ENCODE measurements around the gene PAIP1.
A peak's percentile ranks its signal among the peaks of the same experiment; 100 is the strongest.
"Not testable (repeated sequence)": the region's sequence is repeated elsewhere in the genome, so short reads cannot be mapped to it uniquely, and the experiment has no call there.

PAIP1 gene

GRCh38 chr5:43556857-43557542, at the start of gene PAIP1:
TSS of gene PAIP1 (minus strand) at chr5:43557077. CDS start at chr5:43556846, 231 bp downstream.
- DNase-seq (ENCODE audit: extremely low spot score, insufficient read length, low read depth) (peak; percentile 71), FAIRE-seq (no peak)

- FAIRE-seq (no peak), DNase-seq (ENCODE audit: extremely low spot score, insufficient read length, low read depth) (no peak)
Measured at GRCh38 chr5:43606351-43606750, 49.5 kb upstream of the PAIP1 start.

DNA sequence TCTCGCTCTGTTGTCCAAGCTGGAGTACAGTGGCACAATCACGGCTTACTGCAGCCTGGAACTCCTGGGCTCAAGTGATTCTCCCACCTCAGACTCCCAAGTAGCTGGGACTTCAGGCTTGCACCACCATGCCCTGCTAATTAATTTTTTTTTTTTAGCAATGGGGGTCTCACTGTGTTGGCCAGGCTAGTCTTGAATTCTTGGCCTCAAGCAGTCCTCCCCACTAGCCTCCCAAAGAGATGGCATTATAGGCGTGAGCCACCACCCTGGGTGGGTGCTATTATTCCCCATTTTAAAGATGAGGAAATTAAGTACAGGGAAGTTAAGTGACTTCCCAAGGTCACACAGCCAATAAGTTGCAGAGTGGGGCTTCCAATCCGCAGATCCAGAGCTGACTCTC, 47.8 kb upstream of the PAIP1 start:
- FAIRE-seq (no peak), DNase-seq (ENCODE audit: extremely low spot score, insufficient read length, low read depth) (no peak)

- DNase-seq (ENCODE audit: extremely low spot score, insufficient read length, low read depth) (peak; percentile 32), FAIRE-seq (no peak)
Measured at GRCh38 chr5:43603344-43604217, 46.7 kb upstream of the PAIP1 start.

GRCh38 chr5:43602461-43603343, 45.8 kb upstream of the PAIP1 start, which contains the start of gene NNT:
TSS of gene NNT (plus strand) at chr5:43603180. CDS start at chr5:43609196, 6,016 bp downstream.
- DNase-seq (ENCODE audit: extremely low spot score, insufficient read length, low read depth) = peak; percentile 50

GRCh38 chr5:43601454-43602260, 44.8 kb upstream of the PAIP1 start:
- DNase-seq (ENCODE audit: extremely low spot score, insufficient read length, low read depth) = no peak
- peak; percentile 56 for FAIRE-seq

More at GRCh38 chr5:43602461-43603343, 45.8 kb upstream of the PAIP1 start, which contains the start of gene NNT:
- FAIRE-seq = peak; percentile 65

DNA sequence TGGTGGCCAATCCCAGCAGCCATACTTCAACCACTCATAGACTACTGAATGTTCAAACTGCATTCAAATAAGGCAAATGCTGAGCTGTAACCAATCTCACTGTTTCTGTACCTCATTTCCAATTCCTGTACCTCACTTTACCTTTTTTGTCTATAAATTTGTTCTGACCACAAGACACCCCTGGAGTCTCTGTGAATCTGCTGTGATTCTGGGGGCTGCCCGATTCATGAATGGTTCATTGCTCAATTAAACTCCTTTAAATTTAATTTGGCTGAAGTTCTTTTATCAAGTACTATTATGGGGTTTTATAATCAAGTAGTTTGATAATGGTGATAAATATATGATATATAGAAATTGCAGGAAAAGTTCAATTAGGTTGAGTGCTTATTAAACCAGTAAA, 42.0 kb upstream of the PAIP1 start:
- not testable (repeated sequence) for DNase-seq (ENCODE audit: extremely low spot score, insufficient read length, low read depth); FAIRE-seq

DNA sequence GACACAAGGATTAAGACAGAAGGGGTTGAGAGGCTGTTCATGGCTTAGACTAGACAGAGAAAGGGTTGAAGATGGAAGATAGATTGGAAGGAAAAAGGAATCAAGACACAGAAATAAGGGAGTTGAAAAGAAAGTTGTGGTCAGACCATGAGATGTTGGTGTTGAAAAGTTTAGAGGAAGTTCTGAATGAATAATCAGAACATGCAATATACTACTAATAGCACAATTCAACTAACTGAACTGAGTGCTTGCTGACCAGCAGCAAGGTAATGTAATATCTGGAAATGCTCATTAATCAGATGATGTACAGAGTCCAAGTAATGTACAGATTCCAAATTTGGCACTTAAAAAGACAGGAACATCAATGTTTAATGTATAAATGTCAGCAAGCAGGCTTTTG, 35.5 kb upstream of the PAIP1 start:
- FAIRE-seq = no peak
- no peak for DNase-seq (ENCODE audit: extremely low spot score, insufficient read length, low read depth)

DNA sequence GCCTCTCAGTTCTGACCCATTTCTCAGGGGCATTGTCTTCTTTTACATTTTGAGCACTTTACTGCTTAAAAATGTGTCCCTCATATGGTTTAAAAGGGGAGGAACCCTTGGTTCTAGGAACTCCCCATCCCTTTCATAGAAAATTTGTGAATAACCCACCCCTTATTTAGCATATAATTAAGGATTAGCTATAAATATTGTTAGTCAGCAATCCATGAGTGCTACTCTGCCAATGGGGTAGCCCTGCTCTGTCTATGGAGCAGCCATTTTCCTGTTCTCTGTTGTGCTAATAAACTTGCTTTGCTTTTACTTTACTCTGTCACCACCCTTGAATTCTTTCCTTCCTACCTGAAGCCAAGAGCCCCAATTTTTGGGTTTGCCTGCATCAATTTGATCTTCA, 33.8 kb upstream of the PAIP1 start:
- FAIRE-seq (no peak), DNase-seq (ENCODE audit: extremely low spot score, insufficient read length, low read depth) (no peak)

DNA sequence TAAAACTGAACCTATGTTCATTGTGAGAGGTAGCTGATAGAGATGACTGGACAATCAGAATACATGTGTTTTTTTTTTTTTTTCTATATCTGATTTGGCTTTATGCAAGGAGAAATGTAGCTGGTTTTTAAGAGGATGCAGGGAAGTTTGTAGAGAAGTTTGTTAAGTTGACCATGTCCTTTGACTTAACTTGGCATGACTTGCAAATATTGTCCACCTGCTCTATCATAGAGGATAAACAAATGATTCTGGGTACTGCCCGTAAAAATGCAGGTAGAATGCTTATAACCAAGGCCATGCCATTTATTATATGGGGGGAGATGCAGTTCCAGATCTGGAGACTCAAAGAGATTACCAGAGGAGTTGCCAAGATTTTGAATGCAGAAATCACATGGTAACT, 32.4 kb upstream of the PAIP1 start:
- FAIRE-seq = no peak
- no peak for DNase-seq (ENCODE audit: extremely low spot score, insufficient read length, low read depth)

DNA sequence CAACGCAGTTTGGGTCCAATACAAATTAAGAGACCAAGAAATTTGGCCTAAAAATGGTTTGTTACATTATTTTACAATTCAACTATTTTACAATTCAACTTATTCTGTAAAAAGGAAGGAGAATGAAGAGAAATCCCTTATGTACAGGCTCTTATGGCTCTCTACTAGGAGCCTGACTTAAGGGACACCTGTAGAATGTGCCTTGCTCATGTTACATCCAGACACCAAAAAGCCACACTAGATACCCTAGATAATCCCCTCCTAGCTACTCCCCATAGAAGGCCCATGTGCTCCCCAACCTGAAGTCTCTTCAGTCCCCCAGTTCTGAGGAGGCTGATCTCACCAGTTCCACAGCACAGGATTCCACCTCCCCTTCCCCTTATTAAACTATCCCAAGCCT, 32.0 kb upstream of the PAIP1 start:
- DNase-seq (ENCODE audit: extremely low spot score, insufficient read length, low read depth) (no peak), FAIRE-seq (no peak)

GRCh38 chr5:43584166-43584699, 27.4 kb upstream of the PAIP1 start:
- DNase-seq (ENCODE audit: extremely low spot score, insufficient read length, low read depth) (no peak), FAIRE-seq (no peak)

- DNase-seq (ENCODE audit: extremely low spot score, insufficient read length, low read depth) = no peak
- no peak for FAIRE-seq
Measured at GRCh38 chr5:43583724-43584123, 26.8 kb upstream of the PAIP1 start.

- FAIRE-seq (no peak), DNase-seq (ENCODE audit: extremely low spot score, insufficient read length, low read depth) (no peak)
Measured at GRCh38 chr5:43582082-43583005, 25.5 kb upstream of the PAIP1 start.

- no peak for DNase-seq (ENCODE audit: extremely low spot score, insufficient read length, low read depth)
Measured at GRCh38 chr5:43581398-43581797, 24.5 kb upstream of the PAIP1 start.

DNA sequence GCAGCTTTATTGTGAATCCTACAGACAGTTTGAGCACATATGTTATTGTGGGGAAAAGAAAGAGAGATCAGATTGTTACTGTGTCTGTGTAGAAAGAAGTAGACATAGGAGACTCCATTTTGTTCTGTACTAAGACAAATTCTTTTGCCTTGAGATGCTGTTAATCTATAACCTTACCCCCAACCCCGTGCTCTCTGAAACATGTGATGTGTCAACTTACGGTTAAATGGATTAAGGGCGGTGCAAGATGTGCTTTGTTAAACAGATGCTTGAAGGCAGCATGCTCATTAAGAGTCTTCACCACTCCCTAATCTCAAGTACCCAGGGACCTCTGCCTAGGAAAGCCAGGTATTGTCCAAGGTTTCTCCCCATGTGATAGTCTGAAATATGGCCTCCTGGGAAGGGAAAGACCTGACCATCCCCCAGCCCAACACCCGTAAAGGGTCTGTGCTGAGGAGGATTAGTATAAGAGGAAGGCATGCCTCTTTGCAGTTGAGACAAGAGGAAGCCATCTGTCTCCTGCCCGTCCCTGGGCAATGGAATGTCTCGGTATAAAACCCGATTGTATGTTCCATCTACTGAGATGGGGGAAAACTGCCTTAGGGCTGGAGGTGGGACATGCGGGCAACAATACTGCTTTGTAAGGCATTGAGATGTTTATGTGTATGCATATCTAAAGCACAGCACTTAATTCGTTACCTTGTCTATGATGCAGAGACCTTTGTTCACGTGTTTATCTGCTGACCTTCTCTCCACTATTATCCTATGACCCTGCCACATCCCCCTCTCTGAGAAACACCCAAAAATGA, 23.7 kb upstream of the PAIP1 start:
- DNase-seq (ENCODE audit: extremely low spot score, insufficient read length, low read depth); FAIRE-seq: not testable (repeated sequence)

More at GRCh38 chr5:43581398-43581797, 24.5 kb upstream of the PAIP1 start:
- FAIRE-seq = no peak

DNA sequence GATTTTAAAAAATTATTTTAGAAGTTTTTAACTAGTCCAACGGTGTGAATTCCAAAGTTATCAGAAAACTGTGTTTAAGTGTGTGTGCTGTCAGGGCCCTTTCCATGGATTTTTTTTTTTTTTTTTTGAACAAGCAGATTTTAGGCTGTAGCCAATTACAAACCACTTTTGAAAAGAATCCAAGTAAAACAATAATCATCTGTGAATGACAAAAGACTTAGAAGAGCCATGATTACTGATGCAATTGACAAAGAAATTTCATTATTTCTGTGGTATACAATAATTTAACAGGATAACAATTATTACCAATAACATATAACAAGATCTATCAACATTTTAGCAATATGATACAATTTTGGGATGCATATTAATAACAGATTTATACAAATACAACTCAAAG, 16.2 kb upstream of the PAIP1 start:
- FAIRE-seq = no peak
- no peak for DNase-seq (ENCODE audit: extremely low spot score, insufficient read length, low read depth)

Measured in GM18507 (cell line).